Anterior cingulate cortex (tissue), 58 donors: Measurements from ENCODE around the gene VAMP4.

Experiments
- DNase-seq, 58 donors: peaks; one replicate each; lab custom pipeline; 2025; lab: John Stamatoyannopoulos, UW

Gene VAMP4, protein sequence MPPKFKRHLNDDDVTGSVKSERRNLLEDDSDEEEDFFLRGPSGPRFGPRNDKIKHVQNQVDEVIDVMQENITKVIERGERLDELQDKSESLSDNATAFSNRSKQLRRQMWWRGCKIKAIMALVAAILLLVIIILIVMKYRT

DNA sequence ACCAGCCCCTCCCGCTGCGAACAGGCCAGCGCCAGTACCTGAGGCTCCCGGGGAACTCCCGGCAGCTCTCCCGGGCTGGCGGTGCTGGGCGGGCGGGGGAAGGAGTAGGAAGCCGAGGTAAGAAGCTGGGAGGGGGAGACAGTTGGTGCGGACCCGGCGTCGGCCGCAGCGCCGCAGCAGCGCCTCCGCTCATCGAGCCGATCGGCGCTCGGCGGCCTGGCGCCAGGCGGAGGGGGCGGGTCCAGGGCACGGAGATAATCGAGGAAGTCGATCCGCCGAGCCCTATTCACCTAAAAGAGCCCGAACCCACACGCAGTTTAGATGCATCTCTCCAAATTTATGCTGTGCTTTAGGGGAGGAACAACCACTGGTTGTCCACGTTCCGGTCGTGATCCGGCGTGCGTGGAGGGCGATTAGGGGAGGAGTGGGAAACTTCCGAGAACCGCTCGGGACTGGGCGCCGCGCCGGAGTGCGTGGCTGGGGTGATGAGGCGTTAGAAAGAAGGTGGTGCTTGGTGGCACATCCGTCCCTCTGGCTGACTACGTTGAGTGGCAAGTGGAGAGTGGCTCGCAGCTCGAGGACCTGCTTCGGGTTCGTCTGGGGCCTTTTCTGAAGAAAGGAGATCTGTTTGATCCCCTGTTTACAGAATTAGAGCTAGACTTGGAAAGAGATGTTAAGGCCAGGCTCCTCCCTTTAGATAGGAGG lies at the start of gene VAMP4:
VAMP4 (minus strand) TSS at position 194 of the 705 bp plus-strand sequence. CDS start 3,651 bp downstream, outside the sequence.
- peak; percentile 10 to 93 (median 84) for DNase-seq

GRCh38 chr1:171790318-171790717 lies 48.5 kb upstream of the VAMP4 start:
- DNase-seq: no peak

GRCh38 chr1:171788696-171789095 lies 46.8 kb upstream of the VAMP4 start:
- no peak for DNase-seq

GRCh38 chr1:171787686-171788480 lies 46.0 kb upstream of the VAMP4 start:
- no peak for DNase-seq

- DNase-seq: no peak
Measured at GRCh38 chr1:171786534-171786933, 44.7 kb upstream of the VAMP4 start.

- no peak for DNase-seq
Measured at GRCh38 chr1:171785766-171786165, 43.9 kb upstream of the VAMP4 start.

DNA sequence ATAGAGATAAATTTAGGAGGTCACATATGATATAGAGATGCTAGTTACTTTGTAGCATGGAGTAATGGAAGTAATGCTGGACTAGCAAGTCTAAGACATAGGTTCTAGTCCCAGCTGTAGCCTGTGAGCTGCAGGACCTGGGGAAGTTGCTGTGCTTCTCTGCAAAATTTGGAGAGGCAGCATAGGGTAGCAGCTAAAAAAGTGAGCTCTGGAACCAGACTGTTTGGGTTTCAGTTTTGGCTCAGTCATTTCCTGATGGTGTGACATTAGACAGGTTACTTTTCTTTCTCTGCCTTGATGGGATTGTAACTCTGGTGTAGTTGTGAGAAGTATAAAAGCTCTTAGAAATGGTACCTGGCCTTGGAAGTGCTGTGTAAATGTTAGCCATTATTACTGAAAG lies 42.9 kb upstream of the VAMP4 start:
- no peak for DNase-seq

- DNase-seq: no peak
Measured at GRCh38 chr1:171783816-171784530, 42.1 kb upstream of the VAMP4 start.

DNA sequence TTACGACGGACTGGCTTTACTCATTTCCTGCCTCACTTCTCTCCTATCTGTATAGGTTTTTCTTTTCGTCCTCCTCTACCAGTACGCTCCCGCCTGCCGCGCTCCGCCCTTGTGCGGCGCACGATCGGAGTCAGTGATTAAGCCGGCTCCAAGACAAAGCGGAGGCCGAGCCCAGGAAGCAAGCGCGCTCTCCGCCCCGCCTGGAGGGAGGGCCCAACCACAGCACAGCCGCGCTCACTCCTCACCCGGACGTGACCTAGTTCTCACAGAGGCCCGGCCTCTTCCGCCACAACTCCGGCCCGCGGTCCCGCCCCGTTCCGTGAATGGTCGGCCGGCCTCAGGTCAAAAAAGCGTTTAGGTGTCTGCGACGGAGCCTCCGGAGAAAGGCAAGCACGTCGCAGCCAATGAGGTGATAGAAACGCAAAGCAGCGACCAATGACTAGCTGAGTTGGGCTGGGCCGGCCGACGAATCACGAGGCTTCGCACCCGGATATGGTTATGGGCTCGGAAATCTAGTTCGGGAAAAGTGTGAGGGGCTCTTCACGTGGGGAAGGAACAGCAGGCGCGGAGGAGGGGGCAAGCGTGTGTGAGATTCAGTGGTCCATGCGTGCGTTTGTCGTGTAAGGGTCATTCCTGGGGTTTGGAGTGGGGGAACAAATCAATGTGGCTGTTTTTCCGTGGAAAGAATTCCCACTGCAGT lies 39.5 kb upstream of the VAMP4 start, which contains the start of gene METTL13:
METTL13 (plus strand) TSS at position 485 of the 700 bp plus-strand sequence. CDS start 308 bp downstream, outside the sequence.
- DNase-seq: peak; percentile 85 to 100 (median 99)

- no peak for DNase-seq
Measured at GRCh38 chr1:171780583-171781175, 38.8 kb upstream of the VAMP4 start.

GRCh38 chr1:171772312-171772711 lies 30.4 kb upstream of the VAMP4 start:
- no peak for DNase-seq

DNA sequence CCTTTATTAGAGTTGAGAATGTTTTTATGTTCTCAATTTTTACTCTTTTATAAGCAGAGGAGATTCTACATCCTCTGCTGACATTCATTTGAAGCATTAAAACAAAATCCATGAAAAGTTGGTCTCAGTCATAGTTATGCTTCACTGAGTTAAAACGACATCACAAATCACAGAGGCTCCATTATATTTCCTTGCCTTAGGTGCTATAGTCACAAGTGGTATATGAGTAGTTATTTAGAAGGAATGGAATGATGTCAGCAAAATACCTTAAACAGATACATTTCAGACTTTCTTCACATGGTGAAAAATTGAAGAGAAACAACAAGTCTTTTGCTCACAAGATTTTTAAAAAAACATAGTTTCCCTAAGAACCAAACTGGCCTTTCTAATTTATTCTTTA lies 27.9 kb upstream of the VAMP4 start:
- DNase-seq: no peak

- no peak for DNase-seq
Measured at GRCh38 chr1:171769171-171769570, 27.3 kb upstream of the VAMP4 start.

DNA sequence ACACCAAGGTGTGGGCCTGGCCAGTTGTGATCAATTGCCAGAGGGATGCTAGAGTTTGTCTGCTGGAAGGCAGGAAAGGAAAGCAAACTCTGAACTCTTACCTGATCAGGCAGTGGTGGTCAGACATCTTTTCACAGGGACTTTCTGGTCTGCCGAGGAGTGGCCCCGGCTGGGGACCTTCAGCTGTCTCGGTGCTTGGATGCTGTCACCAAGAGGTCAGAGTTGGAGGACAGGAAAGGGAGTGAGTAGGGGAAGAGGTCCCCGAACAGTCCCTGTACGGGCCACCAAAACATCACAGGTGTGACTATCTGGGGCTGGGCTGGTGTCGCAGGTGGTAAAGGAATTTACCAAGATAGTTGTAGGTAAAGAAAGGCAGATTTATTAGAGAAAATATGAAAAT lies 21.9 kb upstream of the VAMP4 start:
- no peak for DNase-seq

GRCh38 chr1:171762143-171762563 lies 20.3 kb upstream of the VAMP4 start:
- DNase-seq: no peak

DNA sequence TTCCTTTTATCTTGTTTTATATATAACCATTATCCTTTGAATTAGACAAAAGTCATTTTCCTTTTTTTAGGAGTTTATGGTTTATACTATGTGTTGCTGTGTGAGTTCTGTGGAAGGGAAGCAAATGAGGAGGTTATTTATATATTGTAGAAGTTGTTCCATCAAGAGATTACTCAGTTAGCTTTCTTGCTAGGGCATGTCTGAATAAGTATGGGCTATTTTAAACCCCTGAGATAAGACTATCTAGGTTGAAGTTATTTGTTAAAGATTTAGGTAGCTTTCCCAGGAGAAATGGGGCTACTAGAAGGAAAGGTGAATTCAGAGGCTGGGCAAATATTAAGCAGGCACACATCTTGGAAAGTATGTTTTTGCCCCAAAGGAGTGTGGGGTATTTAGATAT lies 16.1 kb upstream of the VAMP4 start:
- DNase-seq: no peak

DNA sequence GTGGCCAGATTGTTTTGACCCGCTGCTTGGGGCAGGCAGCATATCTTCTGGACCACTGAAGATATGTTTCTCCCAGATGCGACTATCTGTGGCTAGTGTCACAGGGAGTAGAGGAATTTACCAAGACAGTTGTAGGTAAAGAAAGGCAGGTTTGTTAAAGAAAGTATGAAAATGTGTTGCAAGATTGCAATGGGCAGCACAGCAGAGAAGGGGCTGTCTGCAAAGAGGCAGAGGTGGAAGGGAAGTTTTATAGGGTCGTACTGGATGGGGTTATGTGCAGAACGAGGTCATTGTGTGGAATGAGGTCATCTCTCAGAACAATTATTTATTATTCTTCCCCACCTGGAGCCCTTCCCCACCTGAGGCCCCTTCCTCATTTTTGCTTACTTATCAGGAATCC lies 15.0 kb upstream of the VAMP4 start:
- no peak for DNase-seq

DNA sequence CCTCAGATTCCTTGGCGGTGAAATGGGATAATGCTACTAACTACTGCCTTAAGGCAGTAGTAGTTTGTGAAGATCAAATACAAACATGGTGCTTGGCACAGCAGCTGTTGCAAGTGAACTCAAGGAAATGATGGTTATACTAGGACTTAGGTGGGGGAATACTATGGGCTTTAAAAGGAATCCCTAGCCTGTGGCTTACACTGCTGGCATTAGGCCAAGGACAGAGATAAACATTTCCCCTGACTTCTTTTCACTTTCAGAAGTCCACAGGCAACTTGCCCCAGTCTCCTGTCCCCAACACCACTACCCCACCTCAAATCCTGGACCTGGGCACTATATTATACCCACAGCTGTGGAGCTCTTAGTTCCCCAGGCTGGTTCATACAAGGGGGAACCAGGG lies 13.1 kb upstream of the VAMP4 start:
- DNase-seq: no peak

DNA sequence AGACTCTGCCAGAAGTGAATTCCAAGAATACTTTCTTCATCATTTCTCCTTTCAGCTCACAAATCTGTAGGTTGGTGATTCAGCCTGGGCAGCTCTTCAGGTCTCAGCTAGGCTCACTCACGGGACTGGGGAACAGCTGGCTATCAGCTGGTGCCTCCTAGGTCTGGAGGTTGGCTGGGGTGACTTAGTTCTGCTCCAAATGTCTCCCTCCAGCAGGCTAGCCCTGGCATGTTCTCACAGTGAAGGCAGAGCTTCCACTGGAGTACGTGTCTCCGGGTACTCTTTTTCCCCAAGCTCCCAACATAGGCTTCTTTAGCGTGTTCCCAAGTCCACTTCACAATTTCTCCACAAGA lies 12.5 kb upstream of the VAMP4 start:
- DNase-seq: no peak
